HAP-1 (cell line): ENCODE data around the gene NMRK2.
"Not testable (repeated sequence)": the region's sequence is repeated elsewhere in the genome, so short reads cannot be mapped to it uniquely, and the experiment has no call there.

Experiments used
- DNase-seq, 2 experiments: peaks; one replicate each; pipeline ENCODE4 v3.0.0-alpha.2; 2016 to 2020; ENCODE audit warnings: low spot score in 2 of 2
- H3K27me3 ChIP-seq: fragments of 250-450 bp; sonication (Bioruptor Pico); 2 replicates; pipeline ENCODE4 v1.5.1; 2020; ENCODE audit warnings: low read depth, mild to moderate bottlenecking, moderate library complexity
- H3K36me3 ChIP-seq: fragments of 250-450 bp; sonication (Bioruptor Pico); replicated peaks from 2 replicates; pipeline ENCODE4 v1.5.1; 2020; ENCODE audit warnings: mild to moderate bottlenecking
- H3K4me1 ChIP-seq: fragments of 250-450 bp; sonication (Bioruptor Pico); 2 replicates; pipeline ENCODE4 v1.5.1; 2020; ENCODE audit warnings: mild to moderate bottlenecking
- H3K4me3 ChIP-seq: fragments of 250-450 bp; sonication (Bioruptor Pico); 2 replicates; pipeline ENCODE4 v1.5.1; 2020; ENCODE audit warnings: mild to moderate bottlenecking, moderate library complexity
- H3K9me3 ChIP-seq: fragments of 250-450 bp; sonication (Bioruptor Pico); 2 replicates; pipeline ENCODE4 v1.5.1; 2020; ENCODE audit warnings: mild to moderate bottlenecking, moderate library complexity
- in situ Hi-C: fragments of 300-500 bp; cut with MboI; formaldehyde crosslinking; loops from 3 replicates; pipeline ENCODE4 v1.14.3; 2020; ENCODE audit warnings: low sequenced_read_pairs, inconsistent platforms, mixed read lengths

The NMRK2 gene

GRCh38 chr19:3932931-3933810 lies at the start of gene NMRK2:
Gene NMRK2 (plus strand): TSS chr19:3933069. CDS start chr19:3933672, 603 bp downstream.
- DNase-seq = no peak
- H3K27me3 ChIP-seq = no peaks in the 10 kb centered on the region
- no peaks in the 10 kb centered on the region for H3K36me3 ChIP-seq
- H3K4me3 ChIP-seq = no peak within 1 kb of the TSS
- H3K4me1 ChIP-seq = no peaks in the 10 kb centered on the region
- H3K9me3 ChIP-seq = no peaks in the 10 kb centered on the region
- in situ Hi-C loops = no loop called here

GRCh38 chr19:3890591-3890990 lies 42.3 kb upstream of the NMRK2 start:
- Histone ChIP-seq H3K36me3 (no peaks in the 10 kb centered on the region), H3K4me1 (no peaks in the 10 kb centered on the region), H3K4me3 (no peak overlapping the region), H3K27me3 (no peaks in the 10 kb centered on the region), H3K9me3 (no peaks in the 10 kb centered on the region)
- in situ Hi-C loops = no loop called here
- no peak for DNase-seq

GRCh38 chr19:3893509-3894179 lies 39.2 kb upstream of the NMRK2 start:
- in situ Hi-C loops = no loop called here
- H3K9me3 ChIP-seq = no peaks in the 10 kb centered on the region; the same call in 1 of the 2 replicates
- no peak for DNase-seq
- H3K36me3 ChIP-seq = no peaks in the 10 kb centered on the region
- H3K27me3 ChIP-seq = 0 out of 2 replicates have a peak, but pooled peaks cover 4% of the 10 kb centered on the region
- no peaks in the 10 kb centered on the region for H3K4me1 ChIP-seq
- H3K4me3 ChIP-seq = no peak overlapping the region

GRCh38 chr19:3894959-3895358 lies 37.9 kb upstream of the NMRK2 start:
- DNase-seq, in situ Hi-C loops, H3K9me3 ChIP-seq, H3K4me1 ChIP-seq, H3K27me3 ChIP-seq, H3K4me3 ChIP-seq, H3K36me3 ChIP-seq: not testable (repeated sequence)

- Histone ChIP-seq H3K36me3 (no peaks in the 10 kb centered on the region), H3K4me3 (no peak overlapping the region), H3K27me3 (peaks cover 4% of the 10 kb centered on the region; the same call in 1 of the 2 replicates), H3K9me3 (no peaks in the 10 kb centered on the region; the same call in 1 of the 2 replicates), H3K4me1 (no peaks in the 10 kb centered on the region)
- no peak for DNase-seq
- in situ Hi-C loops = no loop called here
Observed at GRCh38 chr19:3895788-3896187, 37.1 kb upstream of the NMRK2 start.

- in situ Hi-C loops = no loop called here
- Histone ChIP-seq H3K36me3 (no peaks in the 10 kb centered on the region), H3K4me3 (no peak overlapping the region), H3K27me3 (peaks cover 4% of the 10 kb centered on the region), H3K9me3 (no peaks in the 10 kb centered on the region; the same call in 1 of the 2 replicates), H3K4me1 (no peaks in the 10 kb centered on the region)
- no peak for DNase-seq
Observed at GRCh38 chr19:3897936-3898335, 34.9 kb upstream of the NMRK2 start.

GRCh38 chr19:3898426-3898825 lies 34.4 kb upstream of the NMRK2 start:
- no peaks in the 10 kb centered on the region; the same call in 1 of the 2 replicates for H3K9me3 ChIP-seq
- H3K36me3 ChIP-seq = no peaks in the 10 kb centered on the region
- peaks cover 4% of the 10 kb centered on the region for H3K27me3 ChIP-seq
- H3K4me3 ChIP-seq = no peak overlapping the region
- DNase-seq = no peak
- in situ Hi-C loops = no loop called here
- H3K4me1 ChIP-seq = no peaks in the 10 kb centered on the region

GRCh38 chr19:3899531-3900294 lies 33.2 kb upstream of the NMRK2 start:
- no peak for DNase-seq
- H3K4me3 ChIP-seq = no peak overlapping the region
- H3K36me3 ChIP-seq = no peaks in the 10 kb centered on the region
- peaks cover 4% of the 10 kb centered on the region for H3K27me3 ChIP-seq
- no peaks in the 10 kb centered on the region for H3K4me1 ChIP-seq
- in situ Hi-C loops = no loop called here
- H3K9me3 ChIP-seq = no peaks in the 10 kb centered on the region; the same call in 1 of the 2 replicates

GRCh38 chr19:3902317-3902973 lies 30.4 kb upstream of the NMRK2 start:
- no peaks in the 10 kb centered on the region for H3K36me3 ChIP-seq
- H3K27me3 ChIP-seq = peaks cover 4% of the 10 kb centered on the region
- DNase-seq = no peak
- no peaks in the 10 kb centered on the region; the same call in 1 of the 2 replicates for H3K9me3 ChIP-seq
- H3K4me1 ChIP-seq = no peaks in the 10 kb centered on the region
- in situ Hi-C loops = no loop called here
- no peak overlapping the region for H3K4me3 ChIP-seq

GRCh38 chr19:3904233-3904632 lies 28.6 kb upstream of the NMRK2 start:
- Histone ChIP-seq H3K4me1 (no peaks in the 10 kb centered on the region), H3K4me3 (no peak overlapping the region), H3K9me3 (no peaks in the 10 kb centered on the region), H3K36me3 (no peaks in the 10 kb centered on the region), H3K27me3 (no peaks in the 10 kb centered on the region; the same call in none of the 2 replicates)
- in situ Hi-C loops = no loop called here
- no peak for DNase-seq

- peaks cover 7% of the 10 kb centered on the region; the same call in 1 of the 2 replicates for H3K9me3 ChIP-seq
- H3K36me3 ChIP-seq = no peaks in the 10 kb centered on the region
Observed at GRCh38 chr19:3907626-3908265, 25.1 kb upstream of the NMRK2 start.

GRCh38 chr19:3908266-3909054 lies 24.4 kb upstream of the NMRK2 start:
- no peak overlapping the region for H3K4me3 ChIP-seq
- DNase-seq = no peak
- H3K27me3 ChIP-seq = no peaks in the 10 kb centered on the region
- peaks cover 7% of the 10 kb centered on the region; the same call in 1 of the 2 replicates for H3K9me3 ChIP-seq
- in situ Hi-C loops = no loop called here
- H3K36me3 ChIP-seq = no peaks in the 10 kb centered on the region
- H3K4me1 ChIP-seq = no peaks in the 10 kb centered on the region

More at GRCh38 chr19:3907626-3908265, 25.1 kb upstream of the NMRK2 start:
- no peaks in the 10 kb centered on the region for H3K27me3 ChIP-seq
- in situ Hi-C loops = no loop called here
- no peaks in the 10 kb centered on the region for H3K4me1 ChIP-seq
- DNase-seq = no peak
- no peak overlapping the region for H3K4me3 ChIP-seq
